Stimulated activated CD8-positive, alpha-beta memory T cell treated with anti-CD3 and anti-CD28 coated beads, Interleukin-12 subunit alpha, Interleukin-12 subunit beta, amount 100 ng/mL, for 24 hours (primary cell): ENCODE data around the gene BTBD16.

Experiments used
- DNase-seq: peaks from one replicate; pipeline ENCODE4 v3.0.0-alpha.2; 2020; ENCODE audit errors: extremely low read depth

BTBD16 gene

GRCh38 chr10:122271076-122271475, at the start of gene BTBD16:
BTBD16 (plus strand) TSS chr10:122271296; CDS start chr10:122275082, 3,786 bp downstream.
- no peak for DNase-seq

GRCh38 chr10:122221958-122222357, 49.1 kb upstream of the BTBD16 start:
- no peak for DNase-seq

GRCh38 chr10:122222638-122223037, 48.5 kb upstream of the BTBD16 start:
- no peak for DNase-seq

DNA sequence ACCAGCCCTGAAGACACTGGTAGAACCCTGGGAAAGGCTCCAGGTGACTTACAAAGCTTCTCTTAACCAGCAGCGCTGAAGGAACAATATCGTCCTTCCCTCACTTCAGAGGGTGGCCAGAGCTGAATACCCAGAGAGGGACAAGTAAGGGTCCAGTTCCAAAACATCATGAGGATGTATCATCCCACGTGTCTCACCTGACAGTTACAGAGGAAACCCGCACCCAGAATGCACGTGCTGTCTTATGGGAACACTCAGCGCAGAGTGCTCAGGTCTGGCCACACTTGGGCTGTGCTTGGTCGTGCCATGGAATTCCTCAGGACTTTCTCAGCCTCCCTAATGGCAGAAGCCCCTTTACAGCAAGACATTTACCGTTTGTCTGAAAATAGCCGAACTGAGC, 46.9 kb upstream of the BTBD16 start:
- DNase-seq: no peak

DNA sequence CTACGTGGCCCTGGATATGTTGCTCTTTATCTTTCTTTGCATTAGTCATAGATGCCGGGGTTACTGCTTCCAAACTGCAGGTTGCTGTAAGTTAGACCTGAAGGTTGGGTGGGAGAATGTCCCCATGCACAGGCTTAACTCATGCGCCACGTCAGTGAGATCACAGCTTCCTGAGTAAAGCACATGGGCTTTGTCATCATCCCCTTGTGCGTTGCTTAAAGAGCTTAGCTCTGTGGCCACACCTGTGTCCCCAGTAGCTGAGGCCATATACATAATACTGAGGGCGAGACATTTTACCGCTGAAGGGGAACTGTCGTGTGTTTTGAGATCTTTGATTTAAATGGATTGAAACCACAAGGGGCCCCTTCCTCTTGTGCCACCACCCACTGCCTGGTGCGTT, 45.8 kb upstream of the BTBD16 start:
- DNase-seq: no peak

DNA sequence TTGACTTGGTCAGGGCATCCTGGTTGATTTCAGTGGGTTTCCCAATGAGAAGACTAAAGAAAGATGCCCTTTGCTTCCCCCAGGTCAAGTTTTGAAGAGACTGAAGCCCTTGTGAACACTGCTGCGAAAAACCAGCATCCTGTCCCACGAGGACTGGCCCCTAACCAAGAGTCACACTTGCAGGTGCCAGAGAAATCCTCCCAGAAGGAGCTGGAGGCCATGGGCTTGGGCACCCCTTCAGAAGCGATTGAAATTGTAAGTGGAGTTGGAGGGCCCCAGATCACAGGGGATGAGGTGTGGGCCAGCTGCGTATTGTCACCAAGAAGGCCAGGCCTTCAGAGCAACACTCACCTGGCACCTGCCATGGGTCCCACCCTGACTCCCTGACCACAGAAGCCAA, 43.3 kb upstream of the BTBD16 start:
- no peak for DNase-seq

- DNase-seq: no peak
Measured at GRCh38 chr10:122229666-122230065, 41.4 kb upstream of the BTBD16 start.

GRCh38 chr10:122230222-122230621, 40.9 kb upstream of the BTBD16 start:
- DNase-seq: no peak

DNA sequence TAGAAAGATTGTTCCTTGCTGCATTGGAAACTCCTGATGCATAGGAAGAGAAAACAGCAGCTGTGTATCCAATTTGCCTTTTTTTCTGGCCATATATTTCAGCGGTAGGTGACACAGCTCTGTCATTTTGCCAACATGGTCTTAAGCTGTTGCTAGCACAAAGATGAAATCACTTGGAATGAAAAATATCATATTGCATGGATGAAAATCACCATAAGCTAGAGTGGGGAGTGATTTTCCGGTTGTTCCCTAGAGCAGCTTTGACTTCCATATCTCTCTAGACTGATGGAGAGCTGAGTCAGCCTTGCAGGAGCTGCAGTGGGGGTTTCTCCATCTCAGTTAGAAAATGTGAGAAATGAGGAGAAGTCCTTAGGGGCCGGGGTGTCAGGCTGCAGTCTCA, 38.3 kb upstream of the BTBD16 start:
- no peak for DNase-seq

DNA sequence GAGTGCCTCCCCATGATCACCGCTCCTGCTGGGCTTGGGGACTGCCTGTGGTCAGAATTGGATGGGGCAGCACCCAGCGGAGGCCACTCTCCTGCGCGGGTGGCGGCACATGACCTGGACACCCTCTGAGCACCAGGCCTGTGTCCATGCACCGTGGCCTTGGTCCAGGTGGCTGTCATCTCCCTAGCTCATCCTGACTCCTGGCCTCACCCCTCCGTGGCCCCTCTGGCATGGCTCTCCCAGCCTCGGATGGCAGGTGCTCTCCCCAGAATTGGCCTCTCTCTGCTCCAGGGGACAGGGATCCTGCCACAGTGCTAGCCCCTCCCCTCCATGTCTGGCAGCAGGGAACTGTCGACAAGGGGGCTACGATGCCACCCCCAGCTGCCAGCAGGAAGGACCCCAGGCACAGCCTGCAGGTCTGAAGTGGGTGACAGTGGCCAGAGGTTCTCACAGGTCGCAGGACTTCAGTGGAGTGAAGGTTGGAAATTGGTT, 37.2 kb upstream of the BTBD16 start:
- DNase-seq: no peak

GRCh38 chr10:122234416-122234815, 36.7 kb upstream of the BTBD16 start:
- DNase-seq: no peak

- DNase-seq: no peak
Measured at GRCh38 chr10:122236690-122237306, 34.3 kb upstream of the BTBD16 start.

- DNase-seq: no peak
Measured at GRCh38 chr10:122237331-122237990, 33.6 kb upstream of the BTBD16 start.

DNA sequence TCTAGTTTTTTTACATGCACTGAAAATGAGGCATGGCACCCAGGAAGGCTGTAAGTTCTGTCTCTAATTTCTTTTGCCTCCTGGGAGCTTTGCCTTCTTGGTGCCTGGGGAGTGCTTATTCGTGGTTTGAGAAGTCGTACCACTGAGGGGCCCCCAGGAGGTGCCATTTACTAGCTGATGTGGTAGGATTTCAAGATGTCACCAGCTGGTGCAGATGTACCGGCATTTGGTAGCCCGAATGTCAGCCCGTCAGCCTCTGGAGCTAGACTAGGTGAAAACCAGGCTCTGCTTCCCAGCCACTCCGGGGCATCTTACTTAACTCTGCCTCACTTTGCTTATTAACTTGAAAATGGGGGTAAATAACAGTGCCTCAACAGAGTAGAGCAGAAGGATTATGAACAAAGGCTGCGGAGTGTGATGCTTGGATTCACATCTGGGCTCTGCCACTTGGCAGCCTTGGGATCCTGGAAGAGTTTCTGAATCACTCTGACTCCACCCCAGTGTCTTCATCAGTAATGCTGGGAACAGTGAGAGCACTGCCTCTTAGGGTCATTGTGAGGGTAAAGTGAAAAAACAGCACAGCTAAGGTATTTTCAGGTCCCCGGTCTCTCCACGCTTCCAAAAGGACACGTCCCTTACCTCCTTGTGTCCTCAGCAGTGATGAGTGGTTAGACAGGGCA, 31.4 kb upstream of the BTBD16 start:
- no peak for DNase-seq

GRCh38 chr10:122240401-122240800, 30.7 kb upstream of the BTBD16 start:
- no peak for DNase-seq

- no peak for DNase-seq
Measured at GRCh38 chr10:122241836-122242235, 29.3 kb upstream of the BTBD16 start.

GRCh38 chr10:122243550-122243949, 27.5 kb upstream of the BTBD16 start:
- no peak for DNase-seq

DNA sequence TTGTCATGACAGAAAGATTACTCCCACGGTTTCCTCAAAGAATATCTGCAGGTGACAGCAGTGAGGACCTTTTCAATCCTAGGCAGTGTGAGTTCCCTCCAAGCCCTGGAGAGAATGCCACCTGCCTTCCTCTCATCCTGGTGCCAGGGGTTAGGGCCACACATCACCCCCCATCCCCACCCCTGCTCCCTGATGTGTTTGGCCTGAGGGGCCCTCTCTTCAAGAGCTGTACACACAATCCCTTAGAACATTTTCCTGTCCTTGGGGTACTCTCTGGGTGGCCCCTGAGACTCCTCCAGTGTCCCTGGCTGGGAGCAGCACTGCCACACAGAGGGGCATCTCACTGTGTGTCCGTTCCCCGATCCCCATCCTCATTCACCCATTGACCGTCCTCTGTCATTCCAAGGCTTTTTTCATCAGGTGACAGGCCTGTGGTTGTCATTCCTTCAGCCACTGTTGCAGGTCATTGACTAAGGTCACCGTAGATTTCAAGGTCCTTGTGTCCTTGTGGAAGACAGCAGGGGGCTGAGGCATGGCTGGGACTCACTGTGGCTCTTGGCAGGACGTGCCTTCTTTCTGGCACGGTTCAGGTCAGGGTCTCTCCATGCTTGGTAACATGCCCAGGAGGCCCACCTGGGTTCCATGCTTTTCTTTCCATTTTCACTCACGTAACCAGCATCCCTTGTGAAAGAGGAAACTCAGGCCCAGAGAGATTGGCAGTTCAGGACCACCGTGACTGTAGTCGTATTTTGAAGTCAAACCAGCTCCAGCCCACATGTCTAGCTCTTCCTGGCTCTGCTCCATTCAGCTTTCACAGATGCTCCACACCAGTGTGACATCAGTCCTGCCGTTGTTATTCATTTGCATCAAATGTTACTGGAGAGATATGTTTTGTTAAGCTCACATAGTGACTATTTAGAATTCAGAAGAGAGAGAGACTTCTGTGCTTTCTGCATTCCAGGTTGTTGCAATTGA, 26.8 kb upstream of the BTBD16 start:
- DNase-seq: no peak

DNA sequence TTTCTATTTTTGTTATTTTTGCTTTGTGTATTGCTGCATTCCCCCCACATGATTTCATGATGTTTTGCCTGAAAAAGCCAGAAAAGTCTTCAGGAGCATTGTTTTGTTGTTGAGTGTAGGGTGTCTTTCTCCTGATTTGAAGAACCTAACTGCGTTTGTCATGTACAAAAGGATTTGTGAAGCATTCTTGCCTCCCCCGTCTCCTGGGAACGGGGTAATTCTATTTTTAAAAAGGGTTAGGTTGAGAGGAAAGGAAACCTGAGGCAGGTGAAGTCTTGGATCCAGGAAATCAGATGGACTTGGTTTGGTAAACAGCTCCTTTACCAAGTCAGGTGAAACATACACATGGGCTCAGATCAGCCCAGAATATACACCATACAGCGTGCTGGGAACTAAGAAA, 26.0 kb upstream of the BTBD16 start:
- no peak for DNase-seq

DNA sequence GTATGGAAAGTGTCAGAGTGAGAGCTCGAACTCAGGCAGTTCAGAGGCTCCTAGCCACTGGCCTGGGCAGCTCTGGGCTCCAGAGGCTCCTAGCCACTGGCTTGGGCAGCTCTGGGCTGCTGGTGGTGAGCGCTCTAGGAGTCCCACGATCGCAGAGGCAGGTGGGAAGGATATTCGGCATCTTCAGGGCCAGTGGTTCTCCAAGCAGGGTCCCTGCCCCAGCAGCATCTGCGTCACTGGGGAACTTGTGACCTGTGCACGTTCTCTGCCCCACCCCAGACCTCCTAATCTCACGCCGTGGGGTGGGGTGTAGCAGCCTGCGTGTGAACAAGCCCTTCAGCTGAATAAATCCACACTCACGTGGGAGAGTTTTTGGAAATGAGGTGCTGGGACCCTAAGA, 25.2 kb upstream of the BTBD16 start:
- DNase-seq: no peak

- DNase-seq: no peak
Measured at GRCh38 chr10:122246830-122247520, 24.1 kb upstream of the BTBD16 start.
